Measurements from ENCODE around the gene TOP3B. TPM values are rescaled to one million over a fixed set of nuclear protein-coding genes. Genes with fewer than 3 reads are reported as not detected.

TOP3B gene
- total and polyA plus RNA-seq, 10 of the 15 experiments (the other 5 are each of a cell fraction or from before 2014, with no cell fraction given): 0.60 to 47.3 (median 33.7) TPM

DNA sequence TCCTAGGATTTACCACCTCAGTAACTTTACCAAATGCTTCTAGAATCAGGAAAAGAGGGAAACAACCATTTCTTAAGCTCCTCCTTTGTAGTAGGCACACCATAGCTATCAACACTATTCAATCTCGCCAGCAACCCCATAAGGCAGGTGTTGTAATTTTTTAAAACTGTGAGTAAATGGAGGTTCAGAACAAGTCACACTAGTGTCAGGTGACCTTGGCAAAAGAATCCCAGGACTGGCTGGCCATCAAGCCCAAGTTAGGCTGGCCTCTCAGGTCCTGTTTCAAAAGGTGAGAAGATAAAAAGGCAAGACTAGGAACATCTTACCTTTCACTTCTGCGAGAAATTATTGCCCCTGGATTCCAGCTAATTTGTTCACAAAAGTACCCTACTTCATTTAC lies 713 bp downstream of the TOP3B start:
- BruUV-seq (replicated peaks): no TSS peak
- SMC1A ChIA-PET (ENCODE audit: uncharacterized antibody, unreplicated experiment): interaction anchor here (0.7 to 2.3 kb wide), 8 partner anchors 9 to 978 kb away, joined by 3 to 10 read pairs (median 3); no protein-coding TSS in a partner anchor

More for the DNA sequence above, 713 bp downstream of the TOP3B start:
- FAIRE-seq (no peak), DNase-seq (ENCODE audit: low read depth, low spot score) (no peak), ATAC-seq (no peak)
- peaks cover 18% of the 10 kb centered on the region for H3K79me2 ChIP-seq (ENCODE audit: control insufficient read depth, insufficient read depth, low read length)
- ChIA-PET RAD21 (ENCODE audit: unreplicated experiment) (interaction anchor here (0.8 to 2.1 kb wide), 3 partner anchors 49 to 82 kb away, joined by 3 to 6 read pairs (median 3); no protein-coding TSS in a partner anchor), CTCF (interaction anchor here (0.9 to 4.1 kb wide), 8 partner anchors 10 to 960 kb away, joined by 3 to 47 read pairs (median 4); no protein-coding TSS in a partner anchor), POLR2A (interaction anchor here (0.8 to 1.5 kb wide), 6 partner anchors 9 to 186 kb away, joined by 3 to 4 read pairs (median 3); no protein-coding TSS in a partner anchor)
- WGBS (ENCODE audit: insufficient coverage, insufficient replicate concordance, low lambda C conversion rate, missing lambda C conversion rate): 6% methylated on average over 2 of the region's 2 CpGs
- H4K20me1 ChIP-seq (ENCODE audit: control insufficient read depth, insufficient read depth): no peaks in the 10 kb centered on the region; the same call in 1 of the 2 replicates
- no peaks in the 10 kb centered on the region for H3K9me3 ChIP-seq (replicated peaks; ENCODE audit: control insufficient read depth, insufficient read depth, low read length)
- in situ Hi-C loops (cut with MboI) (no loop called here), intact Hi-C loops (cut with micrococcal nuclease; ENCODE audit: unreplicated experiment) (loop anchor here (5.0 kb wide), 1 partner anchor 45 kb away; no protein-coding TSS in a partner anchor)
- peak overlapping the region; percentile 88 for H3K9ac ChIP-seq (ENCODE audit: control insufficient read depth, insufficient read depth, low read length)
- TF ChIP-seq, protein P1, sequence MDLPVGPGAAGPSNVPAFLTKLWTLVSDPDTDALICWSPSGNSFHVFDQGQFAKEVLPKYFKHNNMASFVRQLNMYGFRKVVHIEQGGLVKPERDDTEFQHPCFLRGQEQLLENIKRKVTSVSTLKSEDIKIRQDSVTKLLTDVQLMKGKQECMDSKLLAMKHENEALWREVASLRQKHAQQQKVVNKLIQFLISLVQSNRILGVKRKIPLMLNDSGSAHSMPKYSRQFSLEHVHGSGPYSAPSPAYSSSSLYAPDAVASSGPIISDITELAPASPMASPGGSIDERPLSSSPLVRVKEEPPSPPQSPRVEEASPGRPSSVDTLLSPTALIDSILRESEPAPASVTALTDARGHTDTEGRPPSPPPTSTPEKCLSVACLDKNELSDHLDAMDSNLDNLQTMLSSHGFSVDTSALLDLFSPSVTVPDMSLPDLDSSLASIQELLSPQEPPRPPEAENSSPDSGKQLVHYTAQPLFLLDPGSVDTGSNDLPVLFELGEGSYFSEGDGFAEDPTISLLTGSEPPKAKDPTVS (IDR thresholded peaks at IDR 0.05; ENCODE audit: low read depth, low read length): no peak
- TF ChIP-seq SRF (IDR thresholded peaks at IDR 0.05; ENCODE audit: low read depth in 2 of 2, low read length in 2 of 2): no peak
- no peak for TF ChIP-seq RBBP5 (conservative IDR thresholded peaks at IDR 0.05)
- TF ChIP-seq YY1 (IDR thresholded peaks at IDR 0.05; ENCODE audit: low read depth, low read length): no peak
- TF ChIP-seq, protein P2, sequence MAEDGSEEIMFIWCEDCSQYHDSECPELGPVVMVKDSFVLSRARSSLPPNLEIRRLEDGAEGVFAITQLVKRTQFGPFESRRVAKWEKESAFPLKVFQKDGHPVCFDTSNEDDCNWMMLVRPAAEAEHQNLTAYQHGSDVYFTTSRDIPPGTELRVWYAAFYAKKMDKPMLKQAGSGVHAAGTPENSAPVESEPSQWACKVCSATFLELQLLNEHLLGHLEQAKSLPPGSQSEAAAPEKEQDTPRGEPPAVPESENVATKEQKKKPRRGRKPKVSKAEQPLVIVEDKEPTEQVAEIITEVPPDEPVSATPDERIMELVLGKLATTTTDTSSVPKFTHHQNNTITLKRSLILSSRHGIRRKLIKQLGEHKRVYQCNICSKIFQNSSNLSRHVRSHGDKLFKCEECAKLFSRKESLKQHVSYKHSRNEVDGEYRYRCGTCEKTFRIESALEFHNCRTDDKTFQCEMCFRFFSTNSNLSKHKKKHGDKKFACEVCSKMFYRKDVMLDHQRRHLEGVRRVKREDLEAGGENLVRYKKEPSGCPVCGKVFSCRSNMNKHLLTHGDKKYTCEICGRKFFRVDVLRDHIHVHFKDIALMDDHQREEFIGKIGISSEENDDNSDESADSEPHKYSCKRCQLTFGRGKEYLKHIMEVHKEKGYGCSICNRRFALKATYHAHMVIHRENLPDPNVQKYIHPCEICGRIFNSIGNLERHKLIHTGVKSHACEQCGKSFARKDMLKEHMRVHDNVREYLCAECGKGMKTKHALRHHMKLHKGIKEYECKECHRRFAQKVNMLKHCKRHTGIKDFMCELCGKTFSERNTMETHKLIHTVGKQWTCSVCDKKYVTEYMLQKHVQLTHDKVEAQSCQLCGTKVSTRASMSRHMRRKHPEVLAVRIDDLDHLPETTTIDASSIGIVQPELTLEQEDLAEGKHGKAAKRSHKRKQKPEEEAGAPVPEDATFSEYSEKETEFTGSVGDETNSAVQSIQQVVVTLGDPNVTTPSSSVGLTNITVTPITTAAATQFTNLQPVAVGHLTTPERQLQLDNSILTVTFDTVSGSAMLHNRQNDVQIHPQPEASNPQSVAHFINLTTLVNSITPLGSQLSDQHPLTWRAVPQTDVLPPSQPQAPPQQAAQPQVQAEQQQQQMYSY (CRISPR knock-in tag; IDR thresholded peaks at IDR 0.05): no peak
- no peak for TF ChIP-seq DPF2 (IDR thresholded peaks at IDR 0.05)
- TF ChIP-seq, protein P3, sequence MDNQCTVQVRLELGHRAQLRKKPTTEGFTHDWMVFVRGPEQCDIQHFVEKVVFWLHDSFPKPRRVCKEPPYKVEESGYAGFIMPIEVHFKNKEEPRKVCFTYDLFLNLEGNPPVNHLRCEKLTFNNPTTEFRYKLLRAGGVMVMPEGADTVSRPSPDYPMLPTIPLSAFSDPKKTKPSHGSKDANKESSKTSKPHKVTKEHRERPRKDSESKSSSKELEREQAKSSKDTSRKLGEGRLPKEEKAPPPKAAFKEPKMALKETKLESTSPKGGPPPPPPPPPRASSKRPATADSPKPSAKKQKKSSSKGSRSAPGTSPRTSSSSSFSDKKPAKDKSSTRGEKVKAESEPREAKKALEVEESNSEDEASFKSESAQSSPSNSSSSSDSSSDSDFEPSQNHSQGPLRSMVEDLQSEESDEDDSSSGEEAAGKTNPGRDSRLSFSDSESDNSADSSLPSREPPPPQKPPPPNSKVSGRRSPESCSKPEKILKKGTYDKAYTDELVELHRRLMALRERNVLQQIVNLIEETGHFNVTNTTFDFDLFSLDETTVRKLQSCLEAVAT (IDR thresholded peaks at IDR 0.05): no peak
- TF ChIP-seq MEF2B (IDR thresholded peaks at IDR 0.05; ENCODE audit: partially characterized antibody, poor library complexity, severe bottlenecking): no peak
- TF ChIP-seq GATAD2B (conservative IDR thresholded peaks at IDR 0.05; ENCODE audit: low read depth): no peak
- TF ChIP-seq, protein P4, sequence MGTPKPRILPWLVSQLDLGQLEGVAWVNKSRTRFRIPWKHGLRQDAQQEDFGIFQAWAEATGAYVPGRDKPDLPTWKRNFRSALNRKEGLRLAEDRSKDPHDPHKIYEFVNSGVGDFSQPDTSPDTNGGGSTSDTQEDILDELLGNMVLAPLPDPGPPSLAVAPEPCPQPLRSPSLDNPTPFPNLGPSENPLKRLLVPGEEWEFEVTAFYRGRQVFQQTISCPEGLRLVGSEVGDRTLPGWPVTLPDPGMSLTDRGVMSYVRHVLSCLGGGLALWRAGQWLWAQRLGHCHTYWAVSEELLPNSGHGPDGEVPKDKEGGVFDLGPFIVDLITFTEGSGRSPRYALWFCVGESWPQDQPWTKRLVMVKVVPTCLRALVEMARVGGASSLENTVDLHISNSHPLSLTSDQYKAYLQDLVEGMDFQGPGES (IDR thresholded peaks at IDR 0.05): no peak
- TF ChIP-seq HCFC1 (IDR thresholded peaks at IDR 0.05; ENCODE audit: low read length): no peak
- peak overlapping the region; percentile 60 for H3K4me2 ChIP-seq (ENCODE audit: control insufficient read depth, insufficient read depth)
- peak overlapping the region; percentile 69 for H3K27ac ChIP-seq (ENCODE audit: control insufficient read depth, insufficient read depth)
- peak overlapping the region; percentile 79 for H3K4me3 ChIP-seq
- H3K36me3 ChIP-seq (ENCODE audit: control insufficient read depth in 2 of 2, insufficient read depth in 2 of 2, low read length in 1 of 2): no peaks in the 10 kb centered on the region; a peak in 1 of 4 replicates
- no peaks in the 10 kb centered on the region for H3K27me3 ChIP-seq (replicated peaks in 1 of 2; ENCODE audit: control insufficient read depth in 2 of 2, insufficient read depth in 2 of 2, low read length in 1 of 2)
- peaks cover 4% of the 10 kb centered on the region for H3K4me1 ChIP-seq (ENCODE audit: control insufficient read depth, insufficient read depth, low read length)
- no peak overlapping the region for H2AFZ ChIP-seq (ENCODE audit: control insufficient read depth, low read depth, low read length)
